PC-3 (cell line): Measurements from ENCODE around the gene ESPNL. TPM values are rescaled to one million over a fixed set of nuclear protein-coding genes. Genes with fewer than 3 reads are reported as not detected.

Experiments used
- ATAC-seq: fragments of 200-7000 bp; cut with Tn5 transposase; 2 replicates; pipeline ENCODE4 v1.9.1; 2020; ENCODE audit warnings: mild to moderate bottlenecking, moderate library complexity
- BruUV-seq: library from RNA; stranded (reverse); fragments of 400-500 nt; replicated peaks from 2 replicates; lab custom pipeline; 2021; lab: Mats Ljungman, UMichigan
- CTCF ChIA-PET: fragments of 300-600 bp; sonication (Branson Sonifier 250); formaldehyde crosslinking; loops from one replicate; lab custom pipeline; 2022; ENCODE audit warnings: antibody characterized with exemption; lab: Charles Lee
- POLR2A ChIA-PET: fragments of 300-600 bp; sonication (Branson Sonifier 250); formaldehyde crosslinking; loops from one replicate; lab custom pipeline; 2022; ENCODE audit warnings: antibody characterized with exemption; ENCODE audit not compliant: unreplicated experiment; lab: Charles Lee
- DNase-seq: peaks from one replicate; pipeline ENCODE4 v3.0.0-alpha.2; 2015
- H2AFZ ChIP-seq: fragments of 300-600 bp; sonication (generic); 2 replicates; pipeline ENCODE4 v1.6.0; 2016; ENCODE audit warnings: antibody characterized with exemption, low read length
- H3F3A ChIP-seq: fragments of 300-600 bp; sonication (generic); one replicate; pipeline ENCODE4 v1.6.0; 2017; ENCODE audit warnings: antibody characterized with exemption, low read length, control low read depth, mild to moderate bottlenecking; ENCODE audit not compliant: unreplicated experiment
- H3K27ac ChIP-seq: fragments of 300-600 bp; sonication (generic); 2 replicates; pipeline ENCODE4 v1.5.1; 2016; ENCODE audit warnings: mild to moderate bottlenecking, low read length
- H3K27me3 ChIP-seq: fragments of 300-600 bp; sonication (generic); 2 replicates; pipeline ENCODE4 v1.6.1; 2016; ENCODE audit warnings: low read length, mixed read lengths
- H3K36me3 ChIP-seq: fragments of 300-600 bp; sonication (generic); 2 replicates; pipeline ENCODE4 v1.6.1; 2016; ENCODE audit warnings: low read depth, mixed run types, low read length, mixed read lengths
- H3K4me1 ChIP-seq: fragments of 300-600 bp; sonication (generic); 2 replicates; pipeline ENCODE4 v1.5.1; 2016; ENCODE audit warnings: low read length; ENCODE audit not compliant: insufficient read depth
- H3K4me2 ChIP-seq: fragments of 300-600 bp; sonication (generic); 2 replicates; pipeline ENCODE4 v1.6.0; 2016; ENCODE audit warnings: low read length
- H3K4me3 ChIP-seq: fragments of 300-600 bp; sonication (generic); 2 replicates; pipeline ENCODE4 v1.5.1; 2016; ENCODE audit warnings: mild to moderate bottlenecking, low read length, mixed read lengths
- H3K79me2 ChIP-seq: fragments of 300-600 bp; sonication (generic); 2 replicates; pipeline ENCODE4 v1.6.1; 2017; ENCODE audit warnings: low read length, mixed read lengths
- H3K9ac ChIP-seq: fragments of 300-600 bp; sonication (generic); 2 replicates; pipeline ENCODE4 v1.6.0; 2016; ENCODE audit warnings: mild to moderate bottlenecking, low read length
- H3K9me2 ChIP-seq: fragments of 300-600 bp; sonication (generic); replicated peaks from 2 replicates; pipeline ENCODE4 v1.6.1; 2016; ENCODE audit warnings: mixed run types, low read length, mixed read lengths
- H3K9me3 ChIP-seq: fragments of 300-600 bp; sonication (generic); 2 replicates; pipeline ENCODE4 v1.6.1; 2016; ENCODE audit warnings: low read length, mixed read lengths
- H4K20me1 ChIP-seq: fragments of 300-600 bp; sonication (generic); 2 replicates; pipeline ENCODE4 v1.6.1; 2016; ENCODE audit warnings: low read length, mixed read lengths
- EZH2 ChIP-seq: fragments of 300-600 bp; sonication (generic); IDR thresholded peaks from one replicate; pipeline ENCODE4 v1.6.1; 2017; ENCODE audit warnings: antibody characterized with exemption, mild to moderate bottlenecking, low read length; ENCODE audit not compliant: unreplicated experiment
- EZH2phosphoT487 ChIP-seq: fragments of 300-600 bp; sonication (generic); IDR thresholded peaks from 2 replicates; pipeline ENCODE4 v1.6.1; 2018; ENCODE audit warnings: mild to moderate bottlenecking, antibody characterized with exemption, low read length, borderline replicate concordance
- intact Hi-C: fragments of 100-400 bp; cut with micrococcal nuclease; formaldehyde crosslinking; loops from 2 replicates; pipeline ENCODE4 v1.9.0; 2023
- total RNA-seq: library from RNA; depleted of rRNA; stranded (reverse); fragments of >200 nt; gene quantifications from 2 replicates; pipeline ENCODE4 v1.2.3, GENCODE V29; 2014
- TF ChIP-seq, protein P1 (sequence below): fragments of 300-600 bp; sonication (generic); conservative IDR thresholded peaks from 2 replicates; pipeline ENCODE4 v1.5.1; 2017; ENCODE audit warnings: antibody characterized with exemption, low read depth, mild to moderate bottlenecking, low read length

ESPNL gene
- total RNA-seq, 1 experiment from 2014 or later = not detected

DNA sequence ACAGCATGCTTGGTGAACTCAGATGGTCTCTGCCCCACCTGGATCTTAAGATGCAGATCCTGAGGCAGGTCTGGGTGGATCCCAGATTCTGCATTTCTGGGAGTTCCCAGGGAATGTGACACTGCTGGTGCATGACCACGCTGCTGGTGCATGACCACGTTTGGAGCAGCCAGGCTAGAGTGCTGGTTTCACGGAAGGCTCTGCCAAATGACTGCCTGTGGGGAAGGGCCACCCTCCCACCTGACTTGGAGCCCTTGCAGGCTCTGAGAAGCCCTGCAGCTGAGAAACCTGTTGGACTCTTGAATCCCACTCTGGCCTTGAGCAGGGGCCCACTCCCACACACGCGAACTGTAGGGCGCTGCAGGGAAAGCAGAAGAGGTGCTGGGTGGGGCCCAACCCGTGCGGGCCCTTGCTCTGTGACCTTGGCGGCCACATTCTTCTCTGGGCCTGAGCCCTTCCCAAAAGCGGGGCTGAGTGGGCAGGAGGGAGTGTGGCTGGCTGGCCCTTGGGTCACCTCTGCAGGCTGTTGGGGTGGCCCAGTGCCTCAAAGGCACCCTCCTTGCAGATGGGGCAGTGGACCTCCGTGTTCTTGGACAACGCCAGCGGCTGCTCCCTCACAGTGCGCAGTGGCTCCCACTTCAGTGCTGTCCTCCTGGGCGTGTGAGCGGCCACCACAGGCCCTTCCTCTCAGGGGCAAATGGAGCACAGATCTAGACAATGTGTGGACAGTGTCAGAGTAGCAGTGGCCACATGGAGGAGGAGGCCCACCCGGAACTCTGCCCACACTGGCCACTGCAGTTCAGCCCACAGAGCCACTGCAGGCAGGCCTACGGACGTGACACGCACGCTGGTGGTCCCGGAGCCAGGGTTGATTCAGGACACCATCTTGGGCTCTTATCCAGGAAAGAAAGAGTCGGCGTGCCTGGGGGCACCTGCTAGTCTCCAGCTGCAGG lies 66.5 kb downstream of the ESPNL start:
- H3K9me3 ChIP-seq = no peaks in the 10 kb centered on the region
- no peaks in the 10 kb centered on the region for H3F3A ChIP-seq
- ChIA-PET POLR2A (no interaction called here), CTCF (no interaction called here)
- H3K36me3 ChIP-seq = peaks cover 6% of the 10 kb centered on the region; the same call in 1 of the 2 replicates
- no peak overlapping the region for H3K4me3 ChIP-seq
- no peak for DNase-seq
- H3K4me1 ChIP-seq = peaks cover 25% of the 10 kb centered on the region
- no peak for TF ChIP-seq EZH2
- no peak overlapping the region for H3K27ac ChIP-seq
- H3K4me2 ChIP-seq = no peak overlapping the region
- no peaks in the 10 kb centered on the region for H3K79me2 ChIP-seq
- no TSS peak for BruUV-seq
- no peak overlapping the region for H2AFZ ChIP-seq
- intact Hi-C loops = no loop called here
- H3K9ac ChIP-seq = no peak overlapping the region
- H3K9me2 ChIP-seq = no peaks in the 10 kb centered on the region
- H4K20me1 ChIP-seq = no peaks in the 10 kb centered on the region
- no peak for ATAC-seq
- H3K27me3 ChIP-seq = no peaks in the 10 kb centered on the region

DNA sequence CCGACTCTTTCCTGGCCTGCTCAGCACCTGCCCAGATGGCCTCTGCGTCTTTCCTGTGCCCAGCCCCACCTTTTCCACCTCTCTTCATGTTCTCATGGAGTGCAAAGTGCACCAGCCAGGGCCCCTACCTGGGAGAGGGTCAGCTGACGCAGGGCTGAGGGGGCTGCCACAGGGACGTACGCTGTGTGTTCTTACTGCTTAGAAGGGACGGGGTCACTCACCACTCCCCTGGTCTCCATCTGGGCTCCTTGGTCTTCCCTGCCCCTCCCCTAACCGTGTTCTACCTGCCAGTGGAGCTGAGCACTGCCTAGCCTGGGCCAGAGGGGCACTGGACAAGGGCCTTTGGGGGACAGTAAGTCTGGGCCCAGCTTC lies 67.2 kb downstream of the ESPNL start:
- TF ChIP-seq, protein P1, sequence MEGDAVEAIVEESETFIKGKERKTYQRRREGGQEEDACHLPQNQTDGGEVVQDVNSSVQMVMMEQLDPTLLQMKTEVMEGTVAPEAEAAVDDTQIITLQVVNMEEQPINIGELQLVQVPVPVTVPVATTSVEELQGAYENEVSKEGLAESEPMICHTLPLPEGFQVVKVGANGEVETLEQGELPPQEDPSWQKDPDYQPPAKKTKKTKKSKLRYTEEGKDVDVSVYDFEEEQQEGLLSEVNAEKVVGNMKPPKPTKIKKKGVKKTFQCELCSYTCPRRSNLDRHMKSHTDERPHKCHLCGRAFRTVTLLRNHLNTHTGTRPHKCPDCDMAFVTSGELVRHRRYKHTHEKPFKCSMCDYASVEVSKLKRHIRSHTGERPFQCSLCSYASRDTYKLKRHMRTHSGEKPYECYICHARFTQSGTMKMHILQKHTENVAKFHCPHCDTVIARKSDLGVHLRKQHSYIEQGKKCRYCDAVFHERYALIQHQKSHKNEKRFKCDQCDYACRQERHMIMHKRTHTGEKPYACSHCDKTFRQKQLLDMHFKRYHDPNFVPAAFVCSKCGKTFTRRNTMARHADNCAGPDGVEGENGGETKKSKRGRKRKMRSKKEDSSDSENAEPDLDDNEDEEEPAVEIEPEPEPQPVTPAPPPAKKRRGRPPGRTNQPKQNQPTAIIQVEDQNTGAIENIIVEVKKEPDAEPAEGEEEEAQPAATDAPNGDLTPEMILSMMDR = no peak
- TF ChIP-seq EZH2 (no peak), EZH2phosphoT487 (no peak)
- Histone ChIP-seq H3K79me2 (no peaks in the 10 kb centered on the region), H3K9ac (no peak overlapping the region), H2AFZ (no peak overlapping the region), H3K36me3 (peaks cover 6% of the 10 kb centered on the region; the same call in 1 of the 2 replicates), H3F3A (no peaks in the 10 kb centered on the region), H3K9me2 (no peaks in the 10 kb centered on the region), H3K9me3 (no peaks in the 10 kb centered on the region), H3K4me1 (peaks cover 25% of the 10 kb centered on the region), H4K20me1 (no peaks in the 10 kb centered on the region), H3K4me2 (no peak overlapping the region), H3K4me3 (no peak overlapping the region), H3K27ac (no peak overlapping the region), H3K27me3 (no peaks in the 10 kb centered on the region)
- ATAC-seq = no peak
- CTCF ChIA-PET = no interaction called here
- intact Hi-C loops = no loop called here
- no peak for DNase-seq
- POLR2A ChIA-PET = no interaction called here
- BruUV-seq = no TSS peak

DNA sequence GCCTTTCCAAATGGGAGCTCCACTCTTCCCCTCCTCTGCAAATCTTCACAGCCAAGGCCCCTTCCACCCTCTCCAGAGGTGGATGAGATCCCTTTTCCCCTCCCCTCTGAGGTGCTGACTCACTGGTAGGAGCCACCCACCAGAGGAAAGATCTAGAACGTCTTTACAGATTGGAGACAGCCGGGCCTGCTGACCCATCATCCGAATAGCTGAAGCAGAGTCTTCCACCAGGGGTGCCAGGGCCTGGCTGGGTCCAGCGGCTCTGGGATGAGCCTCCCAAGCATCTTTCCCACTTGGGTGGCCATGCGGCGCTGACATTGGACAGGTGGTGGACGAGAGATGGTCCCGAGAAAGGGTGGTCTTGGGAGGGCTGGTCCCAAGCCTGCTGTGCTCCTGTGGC lies 67.6 kb downstream of the ESPNL start:
- TF ChIP-seq, protein P1 = no peak
- no peak for TF ChIP-seq EZH2phosphoT487
- TF ChIP-seq EZH2 = no peak
- intact Hi-C loops = no loop called here
- BruUV-seq = no TSS peak
- ATAC-seq (no peak), DNase-seq (no peak)
- no peaks in the 10 kb centered on the region for H3K79me2 ChIP-seq
- H3K9ac ChIP-seq = no peak overlapping the region
- H3K4me2 ChIP-seq = no peak overlapping the region
- H3K9me2 ChIP-seq = no peaks in the 10 kb centered on the region
- no peak overlapping the region for H2AFZ ChIP-seq
- no peaks in the 10 kb centered on the region for H3K27me3 ChIP-seq
- H3K36me3 ChIP-seq = peaks cover 6% of the 10 kb centered on the region; the same call in 1 of the 2 replicates
- H3F3A ChIP-seq = no peaks in the 10 kb centered on the region
- peaks cover 25% of the 10 kb centered on the region for H3K4me1 ChIP-seq
- ChIA-PET CTCF (no interaction called here), POLR2A (no interaction called here)
- H3K4me3 ChIP-seq = no peak overlapping the region
- no peak overlapping the region for H3K27ac ChIP-seq
- no peaks in the 10 kb centered on the region for H3K9me3 ChIP-seq
- H4K20me1 ChIP-seq = no peaks in the 10 kb centered on the region
